Renal cortical epithelial cell (primary cell): ENCODE data around the gene GPR132. TPM values are rescaled to one million over a fixed set of nuclear protein-coding genes. Genes with fewer than 3 reads are reported as not detected.
"Not testable (repeated sequence)": the region's sequence is repeated elsewhere in the genome, so short reads cannot be mapped to it uniquely, and the experiment has no call there.

Experiments
- DNase-seq: peaks from one replicate; pipeline ENCODE4 v3.0.0-alpha.2; 2011; ENCODE audit warnings: low read depth
- total RNA-seq: library from RNA; depleted of rRNA; stranded (reverse); fragments of >200 nt; gene quantifications from 2 replicates; pipeline ENCODE4 v1.2.3, GENCODE V29; 2014

GPR132 gene
- total RNA-seq, 1 donor from 2014 or later: 0.30 TPM

DNA sequence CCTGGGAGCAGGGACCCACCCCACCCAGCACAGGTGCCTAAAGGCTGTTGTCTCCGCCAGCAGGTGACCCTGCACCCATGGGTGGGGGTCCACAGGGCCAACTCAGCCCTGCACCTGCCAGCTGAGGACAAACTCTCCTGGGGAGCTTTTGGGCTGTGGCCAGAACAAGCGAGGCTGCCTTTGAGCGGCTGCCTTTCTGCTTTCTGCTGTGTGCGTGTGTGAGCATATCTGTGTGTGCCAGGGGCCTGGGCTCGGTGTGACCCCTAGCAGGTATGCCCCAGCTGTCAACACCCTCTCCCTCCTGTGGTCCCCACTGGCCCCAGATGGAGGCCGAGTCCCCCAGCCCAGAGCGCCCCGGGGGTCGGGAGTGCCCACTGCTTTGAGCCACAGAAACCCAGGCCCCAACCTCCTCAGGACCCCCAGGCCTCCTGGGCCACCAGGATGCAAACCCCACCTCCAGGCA is 25.9 kb upstream of the GPR132 start:
- no peak for DNase-seq

DNA sequence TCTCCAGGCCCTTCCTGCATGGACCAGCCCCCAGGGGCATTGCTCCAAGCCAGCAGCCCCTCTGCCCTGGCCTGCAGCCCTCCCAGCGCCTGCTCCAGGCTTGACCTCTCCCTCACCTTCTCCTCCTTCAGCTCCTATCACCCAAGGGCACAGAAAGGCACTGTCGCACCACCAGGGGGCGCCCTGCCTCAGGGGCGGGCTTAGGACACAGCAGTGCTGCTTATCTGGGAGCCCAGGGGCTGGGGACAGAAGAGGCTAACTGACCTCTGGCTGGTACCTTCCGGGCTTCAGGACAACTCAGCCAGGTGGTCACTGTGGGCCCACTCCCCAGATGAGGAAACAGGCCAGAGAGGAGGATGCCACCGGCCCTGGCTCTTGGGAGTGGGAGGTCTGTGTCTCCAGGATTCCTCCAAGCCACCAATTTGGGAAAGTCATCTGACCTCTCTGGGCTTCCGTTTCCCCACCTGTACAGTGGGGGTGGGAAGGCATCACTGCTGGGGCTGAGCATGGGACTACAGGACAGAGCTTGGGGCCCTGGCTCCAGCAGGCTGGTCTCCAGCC is 25.3 kb upstream of the GPR132 start:
- peak; percentile 42 for DNase-seq

DNA sequence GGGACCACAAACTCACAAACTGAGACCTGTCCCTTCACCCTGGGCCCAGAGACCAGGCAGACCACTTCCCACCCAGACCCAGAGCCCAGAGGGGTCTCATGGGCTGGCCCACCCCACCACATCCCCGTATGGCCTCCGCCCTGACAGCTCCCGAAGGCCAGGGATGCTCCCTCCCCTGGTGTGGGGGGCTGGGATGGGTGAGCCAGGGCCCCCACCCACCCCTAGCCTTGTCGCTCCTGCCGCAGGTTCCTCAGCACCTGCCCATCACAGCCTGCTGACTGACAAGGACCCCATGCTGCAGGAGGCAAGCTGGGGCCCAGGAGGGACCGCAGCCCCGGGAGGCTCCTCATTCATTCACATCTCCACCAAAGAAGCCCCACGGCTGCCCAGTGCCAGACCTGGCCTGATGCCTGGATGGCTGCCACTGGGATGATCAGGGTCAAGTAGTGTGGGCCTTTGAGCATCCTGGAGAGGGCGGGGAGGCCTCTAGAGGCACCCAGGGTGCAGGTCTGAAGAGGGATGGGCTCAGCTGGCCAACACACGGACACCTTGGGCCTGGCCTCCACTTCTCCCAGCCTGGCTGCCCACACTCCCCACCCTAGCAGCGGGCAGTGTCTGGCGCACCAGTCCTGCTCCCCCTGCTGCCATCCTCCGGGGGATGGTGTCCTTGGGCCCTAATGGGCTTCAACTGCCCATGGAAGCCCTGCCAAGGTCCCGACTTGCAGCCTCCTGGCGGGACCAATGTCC is 24.7 kb upstream of the GPR132 start:
- DNase-seq: no peak

DNA sequence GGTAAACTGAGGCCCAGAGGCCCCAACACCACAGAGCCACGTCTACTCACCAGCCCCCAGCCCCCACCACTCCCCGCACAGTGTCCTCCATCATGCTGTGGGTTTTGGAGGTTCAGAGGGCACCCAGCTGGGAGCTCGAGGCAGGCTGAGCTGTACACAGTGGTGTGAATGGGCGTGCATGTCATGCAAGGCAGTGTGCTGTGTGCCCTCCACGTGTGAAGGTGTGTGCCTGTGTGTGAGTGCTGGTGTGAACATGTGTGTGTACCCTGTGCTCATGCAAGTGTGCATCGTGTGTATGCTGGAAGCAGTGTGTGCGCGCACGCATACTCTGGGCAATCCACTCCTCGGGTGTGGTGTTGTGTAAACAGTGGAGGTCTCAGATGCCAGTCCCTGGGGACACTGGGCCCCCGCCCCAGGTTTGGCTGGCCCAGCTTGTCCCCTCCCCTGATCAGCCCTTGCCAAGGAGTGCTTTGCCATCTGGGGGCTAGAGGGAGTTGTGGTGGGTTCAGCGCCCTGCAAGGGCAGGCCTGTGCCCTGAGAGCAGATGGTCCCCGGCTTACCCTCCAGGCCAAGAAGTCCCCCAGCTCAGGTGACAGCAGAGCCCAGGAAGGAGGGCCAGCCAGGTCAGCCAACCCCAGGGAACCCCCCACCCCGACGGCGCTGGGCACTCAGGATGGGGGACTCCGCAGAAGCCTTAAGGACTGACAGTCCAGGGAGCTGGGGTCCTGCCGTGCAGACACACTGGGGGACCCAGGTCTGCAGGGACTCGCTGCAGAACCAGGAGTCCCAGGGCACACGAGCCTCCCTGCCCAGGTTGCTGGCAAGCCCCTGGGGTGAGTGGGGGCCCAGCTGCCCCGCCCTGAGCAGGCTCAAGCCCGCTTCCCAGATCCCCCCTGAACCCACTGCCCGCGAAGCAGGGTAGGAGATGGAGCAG is 23.8 kb upstream of the GPR132 start:
- no peak for DNase-seq

DNA sequence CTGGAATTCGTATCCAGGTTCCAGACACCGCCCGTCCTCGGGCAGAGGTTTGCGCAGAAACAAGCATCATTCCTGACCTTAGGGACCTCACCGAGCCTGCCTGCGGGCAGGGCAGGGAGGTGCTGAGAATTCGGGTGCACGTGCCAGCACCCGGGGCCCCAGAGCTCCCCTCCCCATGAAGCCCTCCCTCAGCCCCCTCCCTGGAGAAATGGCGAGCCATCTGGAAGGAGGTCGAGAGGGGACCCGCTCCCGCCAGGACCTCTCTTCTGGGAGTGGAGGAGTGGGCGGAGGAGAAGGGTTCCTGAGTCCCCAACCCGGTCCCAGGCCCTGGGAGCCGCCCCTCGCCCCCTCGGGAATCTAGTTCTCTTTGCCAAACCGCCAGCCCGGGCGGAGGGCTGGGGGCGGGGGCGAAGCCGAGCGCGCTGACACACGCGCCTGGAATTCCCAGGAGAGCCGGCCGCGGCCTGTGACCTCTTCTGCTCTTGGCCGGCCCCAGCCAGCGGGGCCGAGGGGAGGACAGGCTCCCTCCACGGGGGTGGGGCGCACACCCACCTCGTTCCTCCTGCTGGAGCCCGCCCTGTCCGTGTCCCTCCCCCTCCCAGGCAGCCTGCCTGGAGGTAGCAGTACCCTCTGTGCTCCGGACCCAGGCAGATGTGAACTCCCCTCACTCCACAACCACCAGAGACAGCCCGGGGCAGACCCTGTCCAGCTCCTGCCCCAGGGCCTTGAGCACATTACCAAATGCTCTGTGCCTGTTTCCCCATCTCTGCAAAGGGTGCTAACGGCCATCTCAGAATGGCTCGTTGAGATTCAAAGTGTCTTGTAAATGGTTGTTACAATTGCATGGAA is 23.0 kb upstream of the GPR132 start:
- peak; percentile 74 for DNase-seq

DNA sequence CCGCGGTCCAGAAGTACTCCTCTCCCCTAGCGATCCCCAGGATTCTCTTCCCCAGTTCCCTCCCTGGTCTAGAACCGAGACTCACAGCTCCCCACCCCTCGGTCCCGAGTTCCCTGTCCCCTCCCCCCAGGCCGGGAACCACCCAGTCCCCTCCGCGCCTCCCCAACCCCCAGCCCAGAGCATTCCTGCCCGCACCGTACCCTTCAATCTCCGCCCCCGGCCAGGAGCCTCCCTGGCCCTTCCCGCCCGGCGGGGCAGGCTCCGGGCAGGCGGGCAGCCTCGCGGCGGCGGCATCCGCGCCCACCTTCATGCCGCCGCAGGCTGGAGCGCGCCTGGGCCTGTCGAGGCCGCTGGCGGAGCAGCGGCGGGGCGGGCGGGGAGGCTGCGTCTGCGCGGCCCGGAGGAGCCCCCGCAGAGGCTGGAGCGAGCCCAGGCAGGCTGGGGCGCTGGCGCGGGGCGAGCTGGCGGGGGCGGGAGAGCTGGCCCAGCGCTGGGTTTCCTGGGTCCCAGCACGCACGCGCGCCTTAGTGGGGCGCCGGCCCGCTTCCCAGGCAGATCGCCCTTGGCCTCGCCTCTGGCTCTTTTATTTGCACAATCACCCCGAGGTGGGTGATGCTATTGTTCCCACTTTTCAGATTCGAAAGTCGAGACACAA is 22.2 kb upstream of the GPR132 start:
- DNase-seq: peak; percentile 15

DNA sequence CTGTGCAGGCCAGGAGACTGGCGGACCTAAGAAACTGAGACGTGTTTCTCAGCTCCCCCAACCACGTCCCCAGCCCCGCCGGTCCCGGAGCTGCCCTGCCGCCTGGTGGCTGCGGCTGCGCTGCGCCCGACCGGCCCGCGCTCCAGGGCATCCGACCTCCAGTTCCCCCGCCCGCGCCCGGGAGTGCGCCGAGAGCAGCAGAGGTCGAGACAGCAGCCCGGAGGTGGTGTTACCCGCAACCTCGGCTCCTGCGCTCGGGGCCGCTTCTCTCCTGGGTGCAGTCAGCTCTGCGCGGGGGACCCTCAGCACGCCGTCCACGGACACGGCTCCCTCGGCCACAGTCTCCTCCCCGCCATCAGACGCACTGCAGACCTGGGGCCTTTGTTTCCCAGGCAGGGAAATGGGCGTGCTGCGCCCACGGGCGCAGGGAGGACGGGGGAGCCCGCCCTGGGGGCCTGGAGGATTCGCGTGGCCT is 21.6 kb upstream of the GPR132 start:
- DNase-seq: peak; percentile 30

DNA sequence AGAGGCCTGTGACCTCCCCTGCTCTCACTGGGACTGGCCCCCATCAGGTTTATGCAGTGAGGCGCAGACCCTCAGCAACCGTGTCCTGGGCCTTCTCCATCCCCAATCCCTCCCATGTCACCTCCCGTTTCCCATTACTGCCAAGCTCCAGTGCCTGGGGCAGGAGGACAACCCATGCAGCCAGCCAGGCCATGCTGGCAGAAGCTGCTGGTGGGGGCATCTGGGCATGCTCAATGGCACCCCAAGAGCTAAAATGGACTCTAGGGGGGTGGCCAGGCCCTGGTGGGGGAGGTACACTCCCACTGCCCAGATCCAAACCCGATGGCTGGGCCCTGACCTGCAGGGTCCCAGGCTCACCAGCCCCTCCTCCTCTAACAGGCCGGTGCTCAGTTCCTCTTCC is 20.5 kb upstream of the GPR132 start:
- no peak for DNase-seq

DNA sequence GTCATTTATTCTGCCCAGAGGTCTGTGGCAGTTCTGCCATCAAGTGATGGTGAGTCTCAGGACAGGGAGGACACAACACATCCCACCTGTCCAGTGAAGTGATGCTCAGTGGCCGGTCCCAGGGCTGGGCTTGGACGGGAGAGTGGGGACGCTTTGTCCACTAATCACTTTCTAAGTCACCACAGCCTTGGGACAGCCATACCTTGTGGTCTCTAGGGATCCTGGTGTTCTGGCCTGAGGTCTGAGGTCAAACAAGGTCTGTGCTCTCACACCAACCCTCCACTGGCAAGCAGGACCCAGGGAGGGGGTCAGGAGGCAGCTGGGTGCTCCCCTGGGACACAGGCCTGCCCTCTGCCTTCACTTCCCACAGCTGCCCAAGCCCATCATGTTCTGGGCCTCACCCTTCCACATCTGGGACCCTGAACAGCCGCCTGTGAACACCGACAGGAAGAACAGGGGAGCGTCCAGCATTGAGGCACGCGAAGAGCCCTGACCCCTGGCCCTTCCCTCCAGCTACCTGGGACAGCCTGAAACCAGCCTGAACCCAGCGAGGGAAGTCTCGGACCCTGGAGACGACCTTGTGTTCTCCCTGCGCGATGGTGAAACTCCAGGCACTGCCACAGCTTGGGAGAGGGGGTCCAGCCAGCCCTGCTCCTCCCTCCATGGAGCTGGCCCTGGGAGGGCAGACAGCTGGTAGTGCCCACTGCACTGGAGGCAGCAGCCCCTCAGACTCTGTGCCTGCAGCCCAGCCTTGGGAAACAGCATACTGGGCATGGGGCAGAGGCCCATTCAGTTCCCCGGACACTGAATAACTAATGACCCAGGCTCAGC is 19.7 kb upstream of the GPR132 start:
- no peak for DNase-seq

DNA sequence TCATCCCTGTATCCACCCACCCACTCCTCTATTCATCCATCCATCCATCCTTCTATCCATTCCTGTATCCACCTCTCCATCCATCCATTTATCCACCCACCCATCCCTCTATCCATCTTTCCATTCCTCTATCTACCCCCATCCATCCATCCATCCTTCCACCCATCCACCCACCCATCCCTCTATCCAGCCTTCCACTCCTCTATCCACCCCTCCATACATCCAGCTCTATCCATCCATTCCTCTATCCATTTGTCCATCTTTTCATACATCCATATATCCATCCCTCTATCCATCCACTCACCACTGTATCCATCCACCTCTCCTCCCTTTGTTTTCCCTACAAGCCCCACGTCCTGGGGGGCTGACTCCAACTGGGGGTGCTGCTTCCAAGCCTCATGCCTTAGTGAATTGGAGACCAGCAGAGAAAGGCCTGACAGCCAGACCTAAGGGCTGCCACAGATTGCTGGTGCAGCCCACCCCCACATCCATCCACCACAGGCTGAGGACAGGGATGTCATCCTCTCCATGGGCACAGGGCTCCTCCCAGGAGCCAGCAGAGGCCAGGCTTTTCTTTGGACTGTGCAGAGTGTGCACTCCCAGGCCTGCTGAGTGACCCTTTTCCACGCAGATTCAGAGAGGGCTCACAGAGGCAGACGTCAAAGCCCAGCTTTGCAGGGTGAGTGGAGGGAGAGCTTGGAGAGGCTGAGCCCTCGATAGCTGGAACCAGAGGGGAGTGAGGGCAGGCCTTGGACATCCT is 18.9 kb upstream of the GPR132 start:
- no peak for DNase-seq

DNA sequence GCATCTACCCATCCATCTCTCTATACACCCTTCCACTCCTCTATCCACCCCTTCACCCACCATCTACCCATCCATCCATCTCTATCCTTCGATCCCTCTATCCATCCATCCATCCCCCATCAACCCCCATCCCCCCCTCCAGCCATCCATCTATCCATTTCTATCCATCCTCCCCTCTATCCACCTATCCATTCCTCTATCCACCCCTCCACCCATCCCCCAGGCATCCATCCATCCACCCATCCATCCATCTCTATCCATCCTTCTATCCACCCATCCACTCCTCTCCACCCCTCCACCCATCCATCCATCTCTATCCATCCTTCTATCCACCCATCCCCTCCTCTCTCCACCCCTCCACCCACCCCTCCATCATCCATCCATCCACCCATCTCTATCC is 17.5 kb upstream of the GPR132 start:
- DNase-seq: no peak

DNA sequence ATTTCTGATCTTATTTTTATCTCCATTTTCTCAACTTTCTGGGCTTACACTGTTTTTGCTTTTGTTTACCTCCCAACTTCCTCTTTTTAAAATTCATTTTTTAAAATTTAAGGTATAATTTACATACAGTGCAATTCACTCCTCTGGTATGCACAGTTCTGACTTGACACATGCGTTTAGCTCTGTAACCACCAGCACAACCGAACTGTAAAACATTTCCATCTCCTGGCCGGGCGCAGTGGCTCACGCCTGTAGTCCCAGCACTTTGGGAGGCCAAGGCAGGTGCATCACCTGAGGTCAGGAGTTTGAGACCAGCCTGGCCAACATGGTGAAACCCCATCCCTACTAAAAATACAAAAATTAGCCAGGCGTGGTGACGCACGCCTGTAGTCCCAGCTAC is 16.2 kb upstream of the GPR132 start:
- not testable (repeated sequence) for DNase-seq

DNA sequence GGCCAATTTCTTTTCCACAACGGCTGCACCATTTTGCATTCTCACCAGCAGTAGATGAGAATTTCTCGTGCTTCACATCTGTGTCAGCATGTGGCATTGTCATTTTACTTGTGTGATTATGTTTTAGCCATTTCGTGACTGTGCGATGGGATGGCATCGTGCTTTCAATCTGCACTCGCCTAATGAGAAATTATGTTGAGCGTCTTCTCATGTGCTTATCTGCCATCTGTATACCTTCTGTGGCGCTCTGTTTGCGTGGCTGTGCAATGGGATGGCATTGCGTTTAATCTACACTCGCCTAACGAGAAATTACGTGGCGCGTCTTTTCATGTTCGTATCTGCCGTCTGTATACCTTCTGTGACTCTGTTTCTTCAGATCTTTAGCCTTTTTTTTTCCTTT is 14.9 kb upstream of the GPR132 start:
- DNase-seq: no peak

DNA sequence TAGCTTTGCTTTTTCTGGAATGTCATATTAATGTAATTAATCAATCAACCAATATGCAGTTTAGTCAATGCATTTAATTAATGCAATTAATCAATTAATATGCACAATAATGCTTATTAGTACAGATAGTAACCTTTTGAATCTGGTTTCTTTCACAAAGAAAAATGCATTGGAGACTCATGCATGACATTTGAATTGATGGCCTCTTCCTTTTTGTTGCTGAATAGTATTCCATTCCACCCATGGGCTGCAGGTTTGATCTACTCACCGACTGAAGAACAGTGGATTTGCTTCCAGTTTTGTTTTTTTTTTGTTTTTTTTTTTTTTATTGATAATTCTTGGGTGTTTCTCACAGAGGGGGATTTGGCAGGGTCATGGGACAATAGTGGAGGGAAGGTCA is 13.1 kb upstream of the GPR132 start:
- no peak for DNase-seq

DNA sequence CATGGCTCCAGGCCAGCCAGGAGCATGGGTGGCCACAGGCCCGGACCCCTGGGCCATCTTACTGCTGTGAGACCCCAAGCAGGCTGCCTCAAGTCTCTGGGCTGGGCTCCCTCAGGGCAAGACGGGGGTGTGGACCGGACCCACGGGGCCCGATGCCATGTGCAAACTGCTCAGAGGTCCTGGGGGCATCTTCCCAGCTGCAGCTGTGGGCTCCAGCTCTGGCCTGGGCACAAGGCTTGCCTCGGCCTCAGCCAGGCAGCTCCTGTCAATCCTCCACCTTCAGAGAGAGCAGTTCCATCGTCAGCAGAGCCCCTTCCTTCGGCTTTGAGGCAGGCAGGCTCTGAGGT is 12.4 kb upstream of the GPR132 start:
- DNase-seq: no peak

DNA sequence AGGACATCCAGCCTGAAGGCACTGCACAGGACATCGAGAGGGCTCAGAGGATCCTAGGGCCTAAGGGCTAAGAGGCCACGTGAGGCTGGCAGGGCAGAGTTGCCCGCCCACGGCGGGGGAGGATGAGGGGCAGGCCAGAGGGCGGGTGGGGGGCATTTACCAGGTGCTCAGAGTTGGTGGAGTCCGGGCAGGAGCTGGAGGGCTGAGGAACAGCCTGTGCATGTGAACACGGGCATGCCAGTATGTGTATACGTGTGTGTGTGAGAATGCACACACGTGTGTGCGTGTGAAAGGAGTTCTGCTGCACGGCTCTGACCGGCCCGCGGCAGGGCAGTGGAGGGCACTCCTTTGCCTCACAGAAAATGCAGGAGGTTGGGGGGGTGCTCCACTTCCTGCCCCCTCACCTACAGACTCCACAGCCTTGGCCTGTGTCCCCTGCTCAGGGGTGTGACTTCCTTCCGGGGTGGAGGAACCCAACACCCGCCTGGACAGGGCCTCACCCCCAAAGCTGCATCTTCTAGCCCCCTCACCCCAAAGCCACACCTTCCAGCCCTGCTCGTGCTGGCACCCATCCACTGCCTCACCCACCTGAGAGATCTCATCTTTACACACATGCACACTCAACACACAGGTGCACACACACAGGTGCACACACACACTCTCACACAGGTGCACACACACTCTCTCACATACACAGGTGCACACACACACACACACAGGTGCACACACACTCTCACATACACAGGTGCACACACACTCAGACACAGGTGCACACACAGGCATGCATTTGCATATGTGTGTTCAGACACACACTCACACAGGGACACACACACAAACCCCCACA is 11.8 kb upstream of the GPR132 start:
- no peak for DNase-seq

DNA sequence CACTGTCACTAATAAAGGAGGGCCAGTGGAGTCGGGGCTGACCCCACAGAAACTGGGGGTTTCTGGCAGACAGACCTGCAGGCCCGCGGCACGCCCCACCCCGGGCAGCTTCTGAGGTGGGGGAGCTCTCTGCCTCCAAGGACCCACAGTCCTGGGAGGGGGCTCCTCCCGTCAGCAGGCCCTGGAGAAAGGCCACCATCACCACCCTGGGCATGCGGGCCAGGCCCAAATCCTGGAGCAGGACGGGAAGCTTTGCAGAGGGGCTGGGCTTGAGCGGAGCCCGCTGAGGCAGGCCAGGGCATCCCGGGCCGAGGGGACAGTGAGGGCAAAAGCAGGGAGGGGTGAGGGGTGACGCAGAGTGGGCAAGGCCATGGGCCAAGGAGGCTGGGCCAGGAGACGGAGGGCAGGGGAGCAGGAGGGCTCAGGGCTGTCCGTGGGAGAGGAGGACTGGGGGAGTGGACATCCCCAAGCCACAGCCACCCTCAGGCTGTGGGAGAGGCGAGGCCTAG is 11.1 kb upstream of the GPR132 start:
- no peak for DNase-seq
